HL-60 (cell line): ENCODE measurements around the gene KRTAP24-1.

Source experiments
- CTCF ChIP-seq: IDR thresholded peaks from one replicate; pipeline ENCODE4 v1.5.1; 2011; ENCODE audit warnings: low read length, control low read depth, inconsistent platforms; ENCODE audit not compliant: insufficient read depth
- GABPA ChIP-seq: IDR thresholded peaks from 2 replicates; pipeline ENCODE4 v1.6.1; 2012; ENCODE audit warnings: low read depth
- POLR2AphosphoS5 ChIP-seq: IDR thresholded peaks from 2 replicates; pipeline ENCODE4 v1.6.1; 2012; ENCODE audit warnings: low read depth
- SPI1 ChIP-seq: IDR thresholded peaks from 2 replicates; pipeline ENCODE4 v1.6.1; 2012; ENCODE audit warnings: low read depth, mild to moderate bottlenecking, borderline replicate concordance

DNA sequence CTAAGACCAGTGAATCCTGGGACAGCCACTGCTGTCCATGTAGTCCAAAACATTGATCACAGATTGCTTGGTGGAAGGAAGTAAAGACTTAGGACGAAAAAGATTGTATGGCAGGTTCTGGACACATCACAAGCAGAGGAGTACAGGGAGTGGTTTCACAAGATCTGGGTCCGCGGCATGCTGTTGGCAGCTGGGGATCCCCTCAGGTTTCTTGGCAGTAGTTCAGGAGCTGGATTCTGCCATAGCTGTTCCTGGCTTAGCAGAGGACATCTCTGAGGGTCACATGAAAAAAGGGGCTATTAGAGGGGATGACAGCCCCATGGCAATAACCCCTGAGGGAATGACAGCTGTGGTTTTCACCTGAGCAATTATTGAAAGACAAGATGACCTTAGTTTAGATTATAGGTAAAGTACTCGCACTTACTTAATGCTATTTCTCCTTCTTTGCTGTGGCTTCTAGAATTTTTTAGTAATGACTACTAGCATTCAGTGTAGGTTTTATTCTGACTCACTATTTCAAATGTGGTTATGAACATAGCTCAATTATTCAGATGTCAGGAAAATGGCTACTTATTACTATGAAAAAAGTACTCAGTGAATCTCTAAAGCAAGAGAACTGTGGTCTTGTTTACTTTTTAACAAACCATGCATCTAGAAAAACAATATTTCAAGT lies 46.6 kb upstream of the KRTAP24-1 start:
- no peak for TF ChIP-seq CTCF
- TF ChIP-seq POLR2AphosphoS5 = no peak
- TF ChIP-seq SPI1 = no peak
- no peak for TF ChIP-seq GABPA
